Activated CD4-positive, alpha-beta T cell treated with anti-CD3 and anti-CD28 coated beads, Interleukin-2, amount 10 ng/mL, durations not matched to agents 7 days and 5 days (primary cell): Measurements from ENCODE around the gene GOLGA6L2. TPM values are rescaled to one million over a fixed set of nuclear protein-coding genes. Genes with fewer than 3 reads are reported as not detected.
"Not testable (repeated sequence)": the region's sequence is repeated elsewhere in the genome, so short reads cannot be mapped to it uniquely, and the experiment has no call there.

Experiments used
- CTCF ChIA-PET: fragments of 350-600 bp; sonication (Branson Sonifier 250); formaldehyde crosslinking; loops from one replicate; lab custom pipeline; 2021; ENCODE audit warnings: antibody characterized with exemption; lab: Charles Lee
- POLR2A ChIA-PET: fragments of 350-600 bp; sonication (Branson Sonifier 250); formaldehyde crosslinking; loops from one replicate; lab custom pipeline; 2021; ENCODE audit warnings: antibody characterized with exemption; lab: Charles Lee
- DNase-seq: peaks from one replicate; pipeline ENCODE4 v3.0.0-alpha.2; 2020
- H3K27ac Mint-ChIP-seq: one replicate; pipeline ENCODE4 v1.8.0; 2021; ENCODE audit warnings: mild to moderate bottlenecking, moderate library complexity, mixed read lengths
- H3K27me3 Mint-ChIP-seq: one replicate; pipeline ENCODE4 v1.8.0; 2021; ENCODE audit warnings: mixed read lengths
- H3K36me3 Mint-ChIP-seq: one replicate; pipeline ENCODE4 v1.8.0; 2021; ENCODE audit warnings: low read depth, mixed read lengths
- H3K4me1 Mint-ChIP-seq: one replicate; pipeline ENCODE4 v1.8.0; 2021; ENCODE audit warnings: mixed read lengths
- H3K4me3 Mint-ChIP-seq: one replicate; pipeline ENCODE4 v1.8.0; 2021; ENCODE audit warnings: mild to moderate bottlenecking, moderate library complexity, mixed read lengths
- H3K9me3 Mint-ChIP-seq: one replicate; pipeline ENCODE4 v1.8.0; 2021; ENCODE audit warnings: mixed read lengths
- total RNA-seq, 2 experiments: library from RNA; stranded (reverse); gene quantifications; one replicate each; pipeline ENCODE4 v1.2.3, GENCODE V29; 2021

GOLGA6L2 gene
- total RNA-seq, 2 experiments from 2014 or later: not detected

GRCh38 chr15:23420806-23421575 is 26.1 kb downstream of the GOLGA6L2 start:
- H3K4me1 Mint-ChIP-seq: no peaks in the 10 kb centered on the region
- H3K9me3 Mint-ChIP-seq: peaks cover 3% of the 10 kb centered on the region
- H3K36me3 Mint-ChIP-seq: no peaks in the 10 kb centered on the region
- CTCF ChIA-PET: no interaction called here
- DNase-seq: no peak
- no peaks in the 10 kb centered on the region for H3K27me3 Mint-ChIP-seq
- H3K4me3 Mint-ChIP-seq: no peak overlapping the region
- H3K27ac Mint-ChIP-seq: no peak overlapping the region
- POLR2A ChIA-PET: no interaction called here

GRCh38 chr15:23416349-23417276 is 30.4 kb downstream of the GOLGA6L2 start:
- POLR2A ChIA-PET: no interaction called here
- Mint-ChIP-seq H3K27me3 (no peaks in the 10 kb centered on the region), H3K9me3 (peaks cover 3% of the 10 kb centered on the region), H3K4me1 (no peaks in the 10 kb centered on the region), H3K4me3 (no peak overlapping the region), H3K27ac (no peak overlapping the region), H3K36me3 (no peaks in the 10 kb centered on the region)
- DNase-seq: no peak
- CTCF ChIA-PET: no interaction called here

GRCh38 chr15:23415866-23416265 is 31.2 kb downstream of the GOLGA6L2 start:
- H3K4me1 Mint-ChIP-seq, H3K4me3 Mint-ChIP-seq, H3K27me3 Mint-ChIP-seq, POLR2A ChIA-PET, DNase-seq, H3K9me3 Mint-ChIP-seq, H3K27ac Mint-ChIP-seq, CTCF ChIA-PET, H3K36me3 Mint-ChIP-seq: not testable (repeated sequence)

DNA sequence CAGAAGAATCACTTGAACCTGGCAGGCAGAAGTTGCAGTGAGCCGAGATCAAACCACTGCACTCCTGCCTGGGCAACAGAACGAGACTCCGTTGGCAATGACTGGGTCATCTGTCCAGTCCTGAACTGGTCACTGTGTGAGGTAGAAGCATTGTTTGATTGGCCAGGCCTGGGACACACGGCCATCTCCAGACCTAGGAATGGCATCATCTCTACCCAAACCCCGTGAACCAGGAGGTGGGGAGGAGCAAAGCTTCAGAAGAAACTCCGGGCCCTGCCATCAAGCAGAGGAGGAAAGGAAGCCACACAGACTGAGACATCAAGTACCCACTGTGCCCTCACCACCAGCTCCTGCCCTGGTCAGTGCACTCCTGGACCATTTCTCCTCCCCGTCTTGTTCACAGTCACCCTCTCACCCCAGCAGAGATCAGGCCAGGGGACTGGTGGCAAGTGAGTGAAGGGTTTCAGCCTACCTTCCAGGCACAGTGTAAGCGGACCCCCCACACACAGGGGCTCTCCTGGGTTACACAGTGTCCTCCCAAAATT is 31.6 kb downstream of the GOLGA6L2 start:
- DNase-seq: no peak
- Mint-ChIP-seq H3K27me3 (no peaks in the 10 kb centered on the region), H3K9me3 (peaks cover 3% of the 10 kb centered on the region), H3K36me3 (no peaks in the 10 kb centered on the region), H3K4me3 (no peak overlapping the region), H3K4me1 (no peaks in the 10 kb centered on the region), H3K27ac (no peak overlapping the region)
- ChIA-PET CTCF (no interaction called here), POLR2A (no interaction called here)

- H3K4me3 Mint-ChIP-seq, DNase-seq, H3K36me3 Mint-ChIP-seq, POLR2A ChIA-PET, H3K9me3 Mint-ChIP-seq, H3K27ac Mint-ChIP-seq, H3K4me1 Mint-ChIP-seq, H3K27me3 Mint-ChIP-seq, CTCF ChIA-PET: not testable (repeated sequence)
Observed at GRCh38 chr15:23412881-23413600, 34.0 kb downstream of the GOLGA6L2 start.

- no peak for DNase-seq
- Mint-ChIP-seq H3K27me3 (no peaks in the 10 kb centered on the region), H3K36me3 (no peaks in the 10 kb centered on the region), H3K9me3 (peaks cover 2% of the 10 kb centered on the region), H3K4me1 (no peaks in the 10 kb centered on the region), H3K27ac (no peak overlapping the region), H3K4me3 (no peak overlapping the region)
- CTCF ChIA-PET: no interaction called here
- POLR2A ChIA-PET: no interaction called here
Observed at GRCh38 chr15:23411841-23412240, 35.2 kb downstream of the GOLGA6L2 start.

DNA sequence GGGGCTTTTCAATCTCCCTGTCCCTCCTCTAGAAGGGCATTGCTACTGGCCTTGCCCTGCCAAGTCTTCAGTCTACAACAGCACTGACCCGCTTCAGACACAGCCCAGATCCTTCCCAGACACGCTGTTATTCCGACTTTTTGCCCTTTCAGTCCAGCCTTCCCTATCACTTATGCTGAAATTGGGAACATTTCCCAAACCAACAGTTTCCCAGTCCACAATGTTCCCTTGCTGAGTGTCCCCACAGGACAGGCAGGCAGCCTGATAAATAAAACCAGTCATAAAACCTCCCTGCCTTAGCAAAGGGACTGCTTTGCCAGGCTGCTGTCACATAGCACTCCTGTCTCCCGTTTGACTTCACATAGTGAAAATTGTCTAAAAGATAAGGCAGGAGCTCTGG is 43.5 kb downstream of the GOLGA6L2 start:
- H3K4me1 Mint-ChIP-seq: no peaks in the 10 kb centered on the region
- CTCF ChIA-PET: no interaction called here
- H3K27ac Mint-ChIP-seq: no peak overlapping the region
- no peaks in the 10 kb centered on the region for H3K36me3 Mint-ChIP-seq
- H3K9me3 Mint-ChIP-seq: peaks cover 2% of the 10 kb centered on the region
- DNase-seq: no peak
- no peak overlapping the region for H3K4me3 Mint-ChIP-seq
- POLR2A ChIA-PET: no interaction called here
- no peaks in the 10 kb centered on the region for H3K27me3 Mint-ChIP-seq

DNA sequence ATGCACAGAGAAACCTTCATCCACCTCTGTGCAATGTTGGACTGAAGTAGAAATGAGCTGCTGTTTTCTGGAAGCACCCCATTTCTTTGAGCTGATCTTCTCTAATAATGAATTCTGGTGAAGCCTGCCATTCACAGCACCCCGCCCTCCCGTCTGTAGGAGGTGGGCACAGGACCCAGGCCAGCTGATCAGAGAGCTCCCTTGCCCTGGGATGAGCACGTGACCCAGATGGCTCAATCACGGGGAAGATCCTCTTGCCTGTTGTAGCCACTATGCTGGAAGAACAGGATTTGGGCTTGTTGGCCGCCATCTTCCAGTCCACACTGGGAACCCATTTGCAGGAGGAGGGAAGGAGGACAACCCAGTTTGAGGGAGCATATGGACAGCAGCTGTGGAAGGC is 44.5 kb downstream of the GOLGA6L2 start:
- H3K36me3 Mint-ChIP-seq: no peaks in the 10 kb centered on the region
- no peak overlapping the region for H3K27ac Mint-ChIP-seq
- no peak overlapping the region for H3K4me3 Mint-ChIP-seq
- H3K9me3 Mint-ChIP-seq: peaks cover 2% of the 10 kb centered on the region
- CTCF ChIA-PET: no interaction called here
- no peaks in the 10 kb centered on the region for H3K4me1 Mint-ChIP-seq
- no peak for DNase-seq
- POLR2A ChIA-PET: no interaction called here
- no peaks in the 10 kb centered on the region for H3K27me3 Mint-ChIP-seq

GRCh38 chr15:23402140-23402539 is 44.9 kb downstream of the GOLGA6L2 start:
- H3K27me3 Mint-ChIP-seq: no peaks in the 10 kb centered on the region
- no peak overlapping the region for H3K27ac Mint-ChIP-seq
- no peaks in the 10 kb centered on the region for H3K36me3 Mint-ChIP-seq
- H3K4me1 Mint-ChIP-seq: no peaks in the 10 kb centered on the region
- ChIA-PET CTCF (no interaction called here), POLR2A (no interaction called here)
- H3K9me3 Mint-ChIP-seq: peaks cover 2% of the 10 kb centered on the region
- H3K4me3 Mint-ChIP-seq: no peak overlapping the region
- no peak for DNase-seq

DNA sequence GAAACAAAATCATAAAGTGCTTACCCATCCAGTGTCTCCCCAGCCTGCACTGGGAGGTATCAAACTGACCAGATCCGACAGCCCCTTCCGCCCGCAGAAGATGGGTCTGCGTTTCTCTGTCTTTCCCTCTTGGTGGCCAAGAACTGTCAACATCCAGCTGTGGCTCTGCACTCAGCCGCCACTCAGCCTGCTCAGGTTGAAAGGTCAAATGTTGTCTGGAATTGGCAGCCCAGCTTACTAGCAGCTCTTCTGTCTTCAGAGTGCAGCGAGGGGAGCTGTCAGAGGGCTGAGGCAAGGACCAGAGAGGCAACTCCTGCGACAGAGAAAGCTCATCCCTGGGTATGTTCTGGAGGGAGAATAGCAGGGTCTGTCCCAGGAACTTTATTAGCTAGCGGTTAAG is 45.4 kb downstream of the GOLGA6L2 start:
- Mint-ChIP-seq H3K4me3 (no peak overlapping the region), H3K27me3 (no peaks in the 10 kb centered on the region), H3K9me3 (no peaks in the 10 kb centered on the region), H3K4me1 (no peaks in the 10 kb centered on the region), H3K36me3 (no peaks in the 10 kb centered on the region), H3K27ac (no peak overlapping the region)
- ChIA-PET POLR2A (no interaction called here), CTCF (no interaction called here)
- DNase-seq: no peak

GRCh38 chr15:23399207-23399606 is 47.8 kb downstream of the GOLGA6L2 start:
- H3K4me1 Mint-ChIP-seq, H3K4me3 Mint-ChIP-seq, H3K36me3 Mint-ChIP-seq, POLR2A ChIA-PET, H3K9me3 Mint-ChIP-seq, CTCF ChIA-PET, DNase-seq, H3K27ac Mint-ChIP-seq, H3K27me3 Mint-ChIP-seq: not testable (repeated sequence)

GRCh38 chr15:23398357-23398756 is 48.7 kb downstream of the GOLGA6L2 start:
- H3K9me3 Mint-ChIP-seq, H3K27me3 Mint-ChIP-seq, POLR2A ChIA-PET, H3K4me3 Mint-ChIP-seq, DNase-seq, H3K4me1 Mint-ChIP-seq, H3K36me3 Mint-ChIP-seq, H3K27ac Mint-ChIP-seq: not testable (repeated sequence)
- CTCF ChIA-PET: interaction anchor here (0.8 kb wide), 1 partner anchor 20 kb away, joined by 3 read pairs; no protein-coding TSS in a partner anchor
